ENCODE results near the gene CNPY4.

CNPY4 gene

DNA sequence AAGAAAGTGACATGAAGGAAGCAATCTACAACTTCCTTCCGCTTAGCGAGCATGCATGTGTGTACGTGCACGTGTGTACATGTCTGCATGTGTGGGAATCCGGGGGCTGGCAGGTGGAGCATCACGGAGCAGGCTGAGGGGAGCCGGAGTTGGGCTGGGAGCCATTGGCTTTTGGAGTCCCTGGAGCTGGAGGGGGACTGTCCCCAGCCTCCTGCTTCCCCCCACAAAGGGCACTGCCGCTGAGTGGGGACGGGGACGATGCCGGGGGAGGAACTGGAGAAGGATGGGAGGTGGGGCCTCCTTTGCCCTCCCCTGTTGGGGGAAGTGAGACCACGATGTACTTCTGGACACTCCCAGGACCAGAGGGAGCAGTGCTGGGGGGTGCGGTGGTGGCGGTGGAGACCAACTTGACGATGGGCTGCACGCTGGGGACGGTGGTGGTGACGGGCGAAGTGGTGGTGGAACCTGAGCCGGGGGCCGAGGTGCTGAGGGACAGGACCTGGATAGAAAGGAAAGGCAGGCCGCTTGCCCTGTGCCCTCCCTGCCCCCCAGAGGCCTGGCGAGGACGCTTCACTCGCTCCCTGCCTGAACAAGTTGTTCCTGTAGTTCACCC lies 12.2 kb upstream of the CNPY4 start:
- no peak for DNase-seq (ENCODE audit: extremely low read depth, insufficient read length)
- TF ChIP-seq, protein P1, sequence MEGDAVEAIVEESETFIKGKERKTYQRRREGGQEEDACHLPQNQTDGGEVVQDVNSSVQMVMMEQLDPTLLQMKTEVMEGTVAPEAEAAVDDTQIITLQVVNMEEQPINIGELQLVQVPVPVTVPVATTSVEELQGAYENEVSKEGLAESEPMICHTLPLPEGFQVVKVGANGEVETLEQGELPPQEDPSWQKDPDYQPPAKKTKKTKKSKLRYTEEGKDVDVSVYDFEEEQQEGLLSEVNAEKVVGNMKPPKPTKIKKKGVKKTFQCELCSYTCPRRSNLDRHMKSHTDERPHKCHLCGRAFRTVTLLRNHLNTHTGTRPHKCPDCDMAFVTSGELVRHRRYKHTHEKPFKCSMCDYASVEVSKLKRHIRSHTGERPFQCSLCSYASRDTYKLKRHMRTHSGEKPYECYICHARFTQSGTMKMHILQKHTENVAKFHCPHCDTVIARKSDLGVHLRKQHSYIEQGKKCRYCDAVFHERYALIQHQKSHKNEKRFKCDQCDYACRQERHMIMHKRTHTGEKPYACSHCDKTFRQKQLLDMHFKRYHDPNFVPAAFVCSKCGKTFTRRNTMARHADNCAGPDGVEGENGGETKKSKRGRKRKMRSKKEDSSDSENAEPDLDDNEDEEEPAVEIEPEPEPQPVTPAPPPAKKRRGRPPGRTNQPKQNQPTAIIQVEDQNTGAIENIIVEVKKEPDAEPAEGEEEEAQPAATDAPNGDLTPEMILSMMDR (IDR thresholded peaks at IDR 0.05; ENCODE audit: insufficient read depth, low read length, poor library complexity, severe bottlenecking), result no peak
- peaks cover 23% of the 10 kb centered on the region for H3K36me3 ChIP-seq (ENCODE audit: control insufficient read depth, insufficient read depth, low read length)
- H3K4me3 ChIP-seq (replicated peaks; ENCODE audit: low read depth, low read length), result no peak overlapping the region
- no peaks in the 10 kb centered on the region for H3K27me3 ChIP-seq (replicated peaks; ENCODE audit: control insufficient read depth, insufficient read depth, low read length)

DNA sequence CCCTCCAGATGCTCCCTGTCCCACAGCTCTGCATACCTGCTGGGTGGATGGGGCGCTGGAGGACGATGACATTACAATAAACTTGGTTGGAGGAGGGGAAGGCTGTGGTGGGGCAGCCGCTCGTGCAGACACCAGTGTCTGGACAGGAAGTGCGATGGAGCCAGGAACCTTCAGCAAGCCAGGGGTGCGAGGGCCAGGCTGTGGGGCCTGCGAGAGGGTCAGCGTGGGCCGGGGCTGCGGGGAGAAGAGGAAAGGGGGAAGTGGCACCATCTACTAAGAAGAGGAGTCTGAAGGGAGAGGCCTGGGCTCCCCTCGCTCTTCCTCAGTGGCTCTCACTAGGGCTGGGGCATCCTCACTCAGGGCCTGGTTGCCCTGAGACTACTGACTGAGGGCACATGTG lies 11.5 kb upstream of the CNPY4 start:
- Histone ChIP-seq H3K4me3 (replicated peaks; ENCODE audit: low read depth, low read length) (no peak overlapping the region), H3K36me3 (ENCODE audit: control insufficient read depth, insufficient read depth, low read length) (peaks cover 23% of the 10 kb centered on the region), H3K27me3 (replicated peaks; ENCODE audit: control insufficient read depth, insufficient read depth, low read length) (no peaks in the 10 kb centered on the region)
- no peak for DNase-seq (ENCODE audit: extremely low read depth, insufficient read length)
- TF ChIP-seq, protein P1 (IDR thresholded peaks at IDR 0.05; ENCODE audit: insufficient read depth, low read length, poor library complexity, severe bottlenecking), result no peak

DNA sequence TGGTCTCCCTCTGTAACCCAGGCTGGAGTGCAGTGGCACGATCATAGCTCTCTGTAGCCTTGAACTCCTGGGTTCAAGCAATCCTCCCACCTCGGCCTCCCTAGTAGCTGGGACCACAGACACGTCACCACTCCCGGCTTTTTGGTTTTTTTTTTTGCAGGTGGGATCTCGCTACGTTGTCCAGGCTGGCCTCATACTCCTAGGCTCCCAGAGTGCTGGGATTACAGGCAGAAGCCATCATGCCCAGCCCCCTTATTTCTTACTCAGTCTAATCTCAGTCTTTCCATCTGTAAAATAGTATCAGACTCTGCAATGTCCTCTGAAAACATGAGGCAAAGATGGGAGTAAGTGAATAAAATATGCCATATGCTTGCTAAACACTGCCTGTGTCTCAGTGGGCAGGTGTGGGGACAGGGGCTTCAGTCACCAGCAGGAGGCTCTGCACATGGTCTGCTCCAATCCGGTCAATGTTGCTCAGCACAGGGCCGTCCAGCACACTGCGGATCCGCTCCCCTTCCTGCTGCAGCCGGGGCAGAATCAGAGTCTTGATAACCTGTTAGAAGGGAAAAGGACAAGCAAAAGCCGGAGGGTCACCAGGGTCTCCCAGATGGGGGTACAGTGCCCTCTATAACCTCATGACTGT lies 9.8 kb upstream of the CNPY4 start:
- no peak for DNase-seq (ENCODE audit: extremely low read depth, insufficient read length)
- Histone ChIP-seq H3K36me3 (ENCODE audit: control insufficient read depth, insufficient read depth, low read length) (peaks cover 27% of the 10 kb centered on the region), H3K27me3 (replicated peaks; ENCODE audit: control insufficient read depth, insufficient read depth, low read length) (no peaks in the 10 kb centered on the region), H3K4me3 (replicated peaks; ENCODE audit: low read depth, low read length) (no peak overlapping the region)
- TF ChIP-seq, protein P1 (IDR thresholded peaks at IDR 0.05; ENCODE audit: insufficient read depth, low read length, poor library complexity, severe bottlenecking), result no peak

DNA sequence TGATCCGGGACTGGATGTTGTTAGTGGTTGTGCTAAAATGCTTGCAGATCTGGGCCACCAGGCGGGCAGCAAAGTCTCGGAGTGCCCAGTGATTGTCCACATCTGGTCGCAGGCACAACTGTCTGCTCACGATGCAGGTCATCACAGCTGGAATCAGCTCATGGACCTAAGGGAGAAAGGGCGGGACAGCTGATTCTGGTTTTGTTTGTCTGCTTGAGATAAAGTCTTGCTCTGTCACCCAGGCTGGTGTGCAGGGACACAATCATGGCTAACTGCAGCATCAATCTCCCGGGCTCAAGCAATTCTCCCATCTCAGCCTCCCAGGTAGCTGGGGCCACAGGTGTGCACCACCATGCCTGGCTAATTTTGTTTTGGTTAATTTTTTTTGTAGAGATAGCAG lies 8.3 kb upstream of the CNPY4 start:
- Histone ChIP-seq H3K27me3 (replicated peaks; ENCODE audit: control insufficient read depth, insufficient read depth, low read length) (no peaks in the 10 kb centered on the region), H3K36me3 (ENCODE audit: control insufficient read depth, insufficient read depth, low read length) (peaks cover 22% of the 10 kb centered on the region), H3K4me3 (replicated peaks; ENCODE audit: low read depth, low read length) (no peak overlapping the region)
- DNase-seq (ENCODE audit: extremely low read depth, insufficient read length), result no peak
- TF ChIP-seq, protein P1 (IDR thresholded peaks at IDR 0.05; ENCODE audit: insufficient read depth, low read length, poor library complexity, severe bottlenecking), result no peak

DNA sequence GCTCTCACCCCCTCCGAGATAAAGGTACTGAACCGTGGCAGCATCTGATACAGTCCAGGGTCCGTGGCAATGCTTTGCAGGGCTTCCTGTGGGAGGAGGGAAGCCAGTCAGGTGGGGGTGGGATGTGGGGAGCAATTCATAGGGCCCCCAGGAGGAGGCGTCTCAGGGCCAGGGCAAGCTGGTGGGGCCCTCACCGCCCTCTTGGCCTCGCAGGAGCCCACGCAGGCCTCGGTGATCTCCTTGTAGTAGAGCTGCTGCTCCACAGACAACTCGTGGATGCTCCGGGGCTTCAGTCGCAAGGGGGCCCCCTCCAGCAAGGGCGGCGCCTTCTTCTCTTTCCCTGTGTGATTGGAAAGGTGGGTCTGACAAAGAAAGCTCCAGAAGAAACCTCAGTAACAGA lies 7.5 kb upstream of the CNPY4 start:
- Histone ChIP-seq H3K4me3 (replicated peaks; ENCODE audit: low read depth, low read length) (no peak overlapping the region), H3K27me3 (replicated peaks; ENCODE audit: control insufficient read depth, insufficient read depth, low read length) (no peaks in the 10 kb centered on the region), H3K36me3 (ENCODE audit: control insufficient read depth, insufficient read depth, low read length) (peaks cover 21% of the 10 kb centered on the region)
- DNase-seq (ENCODE audit: extremely low read depth, insufficient read length), result no peak
- TF ChIP-seq, protein P1 (IDR thresholded peaks at IDR 0.05; ENCODE audit: insufficient read depth, low read length, poor library complexity, severe bottlenecking), result no peak
